Central memory CD8-positive, alpha-beta T cell (primary cell): ENCODE data around the gene NAXE.
"Not testable (repeated sequence)": the region's sequence is repeated elsewhere in the genome, so short reads cannot be mapped to it uniquely, and the experiment has no call there.

Source experiments
- ATAC-seq: fragments of 150-1000 bp; cut with Tn5 transposase; replicated peaks from 2 replicates; pipeline ENCODE4 v1.10.0; 2022; ENCODE audit warnings: mild to moderate bottlenecking, moderate FRiP score, moderate number of reproducible peaks; ENCODE audit not compliant: poor library complexity, severe bottlenecking; ENCODE audit errors: extremely low read depth
- DNase-seq, 2 donors: peaks; one replicate each; pipeline ENCODE4 v3.0.0; 2021; ENCODE audit warnings: low spot score in 2 of 2
- H3K27ac Mint-ChIP-seq: one replicate; pipeline ENCODE4 v1.8.0; 2022; ENCODE audit warnings: low read depth, mild to moderate bottlenecking, moderate library complexity, mixed read lengths
- H3K27me3 Mint-ChIP-seq: one replicate; pipeline ENCODE4 v1.8.0; 2022; ENCODE audit warnings: mixed read lengths
- H3K36me3 Mint-ChIP-seq: one replicate; pipeline ENCODE4 v1.8.0; 2022; ENCODE audit warnings: mild to moderate bottlenecking, moderate library complexity, mixed read lengths; ENCODE audit not compliant: insufficient read depth
- H3K4me1 Mint-ChIP-seq: one replicate; pipeline ENCODE4 v1.8.0; 2022; ENCODE audit warnings: mixed read lengths
- H3K4me3 Mint-ChIP-seq: one replicate; pipeline ENCODE4 v1.8.0; 2022; ENCODE audit warnings: mild to moderate bottlenecking, moderate library complexity, mixed read lengths
- H3K9me3 Mint-ChIP-seq: one replicate; pipeline ENCODE4 v1.8.0; 2022; ENCODE audit warnings: mixed read lengths

NAXE gene

DNA sequence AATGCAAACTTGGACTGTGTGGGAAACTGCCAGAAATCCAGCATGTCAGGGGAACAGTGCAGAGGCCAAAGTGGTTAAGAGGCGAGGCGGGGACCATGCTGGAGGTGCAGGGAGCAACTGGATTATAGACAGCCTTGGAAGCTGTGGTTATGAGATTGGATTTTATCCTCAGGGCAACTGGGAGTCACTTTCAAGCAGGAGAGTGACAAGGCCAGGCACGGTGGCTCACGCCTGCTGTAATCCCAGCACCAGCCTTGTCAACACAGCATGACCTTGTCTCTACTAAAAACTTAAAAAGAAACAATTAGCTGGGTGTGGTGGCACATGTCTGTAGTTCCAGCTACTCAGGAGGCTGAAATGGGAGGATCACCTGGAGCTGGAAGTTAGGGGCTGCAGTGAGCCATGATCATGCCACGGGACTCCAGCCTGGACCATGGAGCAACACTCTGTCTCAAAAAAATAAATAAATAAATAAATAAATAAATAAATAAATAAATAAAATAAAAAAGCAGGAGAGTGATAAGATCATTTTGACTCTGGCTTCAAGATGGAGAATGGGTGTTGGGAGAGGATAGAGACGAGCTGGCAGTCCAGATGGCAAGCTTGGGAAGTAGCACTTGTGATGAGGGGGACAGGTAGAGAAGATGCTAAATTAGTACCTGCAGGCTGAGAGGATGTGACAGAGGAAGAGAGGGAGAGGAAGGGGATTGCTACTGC lies 31.2 kb downstream of the NAXE start:
- H3K36me3 Mint-ChIP-seq, result no peaks in the 10 kb centered on the region
- H3K27me3 Mint-ChIP-seq, result peaks cover 86% of the 10 kb centered on the region
- H3K27ac Mint-ChIP-seq, result no peak overlapping the region
- H3K9me3 Mint-ChIP-seq, result no peaks in the 10 kb centered on the region
- no peak for DNase-seq
- peaks cover 7% of the 10 kb centered on the region for H3K4me1 Mint-ChIP-seq
- no peak overlapping the region for H3K4me3 Mint-ChIP-seq
- ATAC-seq, result no peak

DNA sequence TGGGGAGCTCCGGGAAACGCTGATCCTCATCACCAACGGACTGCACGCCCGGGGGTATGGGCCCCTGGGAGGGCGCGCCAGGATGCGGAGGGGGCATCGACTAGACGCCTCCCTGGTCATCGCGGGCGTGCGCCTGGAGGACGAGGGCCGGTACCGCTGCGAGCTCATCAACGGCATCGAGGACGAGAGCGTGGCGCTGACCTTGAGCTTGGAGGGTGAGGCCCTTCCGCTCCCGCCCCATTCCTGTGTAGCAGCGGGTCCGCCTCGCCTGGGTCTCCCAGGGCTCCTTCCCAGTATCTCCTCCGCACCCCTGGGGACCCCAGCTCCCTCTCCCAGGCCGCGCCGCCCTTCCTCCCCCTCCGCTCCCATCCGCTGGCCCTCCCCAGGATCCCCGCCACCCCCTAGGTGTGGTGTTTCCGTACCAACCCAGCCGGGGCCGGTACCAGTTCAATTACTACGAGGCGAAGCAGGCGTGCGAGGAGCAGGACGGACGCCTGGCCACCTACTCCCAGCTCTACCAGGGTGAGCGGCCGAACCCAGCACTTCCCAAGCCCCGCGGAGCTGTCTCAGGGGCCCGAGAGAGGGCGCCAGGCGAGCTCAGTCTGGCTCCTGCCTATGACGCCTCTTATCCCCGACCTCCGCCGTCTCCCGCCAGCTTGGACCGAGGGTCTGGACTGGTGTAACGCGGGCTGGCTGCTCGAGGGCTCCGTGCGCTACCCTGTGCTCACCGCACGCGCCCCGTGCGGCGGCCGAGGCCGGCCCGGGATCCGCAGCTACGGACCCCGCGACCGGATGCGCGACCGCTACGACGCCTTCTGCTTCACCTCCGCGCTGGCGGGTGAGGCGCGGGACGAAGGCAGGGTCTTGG lies 32.6 kb downstream of the NAXE start:
- ATAC-seq, result peak; percentile 48
- no peak overlapping the region for H3K27ac Mint-ChIP-seq
- H3K4me3 Mint-ChIP-seq, result peak overlapping the region; percentile 76
- no peak for DNase-seq
- no peaks in the 10 kb centered on the region for H3K36me3 Mint-ChIP-seq
- H3K27me3 Mint-ChIP-seq, result peaks cover 95% of the 10 kb centered on the region
- H3K9me3 Mint-ChIP-seq, result no peaks in the 10 kb centered on the region
- peaks cover 7% of the 10 kb centered on the region for H3K4me1 Mint-ChIP-seq

DNA sequence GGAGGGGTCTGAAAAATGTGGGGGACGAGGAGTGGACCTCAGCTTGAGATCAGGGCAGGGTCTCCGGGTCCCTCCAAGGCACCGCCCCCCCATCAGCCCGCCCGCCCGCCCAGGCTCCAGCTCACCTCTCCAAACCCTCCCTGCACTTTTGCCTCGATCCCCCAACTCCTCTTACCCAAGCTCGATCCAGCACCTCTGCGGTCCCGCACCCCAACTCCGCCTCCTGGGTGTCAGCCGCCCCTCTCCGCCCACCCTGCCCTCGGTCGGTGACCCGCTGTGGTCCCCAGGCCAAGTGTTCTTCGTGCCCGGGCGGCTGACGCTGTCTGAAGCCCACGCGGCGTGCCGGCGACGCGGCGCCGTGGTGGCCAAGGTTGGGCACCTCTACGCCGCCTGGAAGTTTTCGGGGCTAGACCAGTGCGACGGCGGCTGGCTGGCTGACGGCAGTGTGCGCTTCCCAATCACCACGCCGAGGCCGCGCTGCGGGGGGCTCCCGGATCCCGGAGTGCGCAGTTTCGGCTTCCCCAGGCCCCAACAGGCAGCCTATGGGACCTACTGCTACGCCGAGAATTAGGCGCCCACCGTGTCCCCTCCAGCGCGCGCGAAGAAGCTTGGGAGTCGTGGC lies 33.3 kb downstream of the NAXE start:
- Mint-ChIP-seq H3K36me3 (no peaks in the 10 kb centered on the region), H3K4me3 (peak overlapping the region; percentile 76), H3K9me3 (no peaks in the 10 kb centered on the region), H3K27ac (no peak overlapping the region), H3K4me1 (peaks cover 7% of the 10 kb centered on the region), H3K27me3 (peaks cover 94% of the 10 kb centered on the region)
- no peak for DNase-seq
- ATAC-seq, result no peak

DNA sequence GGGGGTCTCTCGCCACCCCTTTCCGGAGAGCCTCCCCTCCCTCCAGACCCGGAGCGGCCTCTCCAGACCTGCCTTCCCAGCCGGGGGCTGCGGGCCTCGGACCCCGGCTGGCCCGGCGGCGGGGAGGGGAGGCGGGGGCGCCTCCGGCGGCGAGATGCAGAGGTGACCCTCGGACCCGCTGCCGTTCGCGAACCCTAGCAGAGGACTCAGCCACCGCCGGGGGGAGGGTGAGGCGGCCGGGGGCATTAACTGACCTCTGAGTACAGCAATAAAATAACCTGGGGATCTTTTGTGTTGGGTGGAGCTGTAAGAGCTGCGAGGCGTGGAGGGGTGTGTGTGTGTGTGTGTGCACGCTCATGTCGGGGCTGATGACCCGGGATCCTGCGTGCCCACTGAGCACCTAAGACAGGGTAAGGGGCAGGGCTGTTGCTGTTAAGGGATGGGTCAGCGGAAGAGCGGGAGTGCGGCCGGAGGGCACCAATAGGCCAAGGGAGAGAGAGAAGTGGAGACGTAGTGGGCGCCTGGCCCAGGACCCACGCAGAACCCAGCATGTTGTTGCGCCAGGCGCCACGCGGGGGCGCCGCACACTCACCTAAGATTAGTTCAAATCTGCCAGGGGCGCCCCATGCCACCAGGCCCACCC lies 34.0 kb downstream of the NAXE start:
- Mint-ChIP-seq H3K27ac (no peak overlapping the region), H3K4me3 (peak overlapping the region; percentile 76), H3K27me3 (peaks cover 88% of the 10 kb centered on the region), H3K36me3 (no peaks in the 10 kb centered on the region), H3K9me3 (no peaks in the 10 kb centered on the region), H3K4me1 (peaks cover 7% of the 10 kb centered on the region)
- ATAC-seq (peak; percentile 61), DNase-seq (peak; percentile 38 to 56)

DNA sequence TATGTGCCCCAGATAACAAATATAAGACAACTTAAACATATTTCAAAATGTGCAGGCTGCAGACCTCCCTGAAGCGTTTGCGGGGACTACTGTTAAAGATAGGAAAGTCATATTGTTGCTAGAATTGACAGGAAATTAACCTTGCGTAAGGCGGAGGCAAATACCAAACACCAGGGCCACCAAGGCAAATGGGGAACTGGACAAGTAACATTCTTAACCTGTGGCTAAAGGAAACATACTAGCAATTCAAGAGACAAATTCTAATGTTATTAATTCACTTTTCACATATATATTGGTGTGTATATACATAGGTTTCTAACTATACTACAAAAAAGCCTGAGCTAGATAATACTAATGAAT lies 34.5 kb downstream of the NAXE start:
- ATAC-seq, result no peak
- peaks cover 88% of the 10 kb centered on the region for H3K27me3 Mint-ChIP-seq
- no peak for DNase-seq
- no peaks in the 10 kb centered on the region for H3K36me3 Mint-ChIP-seq
- H3K9me3 Mint-ChIP-seq, result no peaks in the 10 kb centered on the region
- H3K4me3 Mint-ChIP-seq, result peak overlapping the region; percentile 76
- peaks cover 7% of the 10 kb centered on the region for H3K4me1 Mint-ChIP-seq
- no peak overlapping the region for H3K27ac Mint-ChIP-seq

DNA sequence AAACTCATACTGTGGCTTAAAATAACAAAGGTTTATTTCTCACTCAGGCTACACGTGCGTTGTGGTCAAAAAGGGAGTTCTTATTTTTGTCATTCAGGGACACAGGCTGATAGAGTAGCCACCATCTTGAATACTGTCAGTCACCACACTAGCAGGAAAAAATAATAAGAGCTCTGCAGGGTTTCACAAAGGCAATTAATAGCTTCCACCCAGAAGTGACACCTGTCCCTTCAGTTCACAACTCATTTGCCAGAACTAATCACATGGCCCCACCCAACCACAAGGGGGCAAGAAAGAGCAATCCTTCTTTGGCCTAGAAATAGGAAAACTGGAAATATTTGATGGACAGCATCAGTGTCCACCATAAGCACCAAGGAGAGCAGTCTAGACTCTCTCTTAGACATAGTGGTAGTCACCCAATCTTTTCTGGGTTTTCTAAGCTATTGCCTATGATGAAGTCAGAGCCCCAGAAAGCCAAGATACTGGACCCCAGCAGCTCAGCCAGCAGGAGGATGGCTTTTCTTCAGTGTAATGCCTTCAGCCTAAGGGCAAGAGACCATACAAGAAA lies 35.8 kb downstream of the NAXE start:
- peaks cover 88% of the 10 kb centered on the region for H3K27me3 Mint-ChIP-seq

DNA sequence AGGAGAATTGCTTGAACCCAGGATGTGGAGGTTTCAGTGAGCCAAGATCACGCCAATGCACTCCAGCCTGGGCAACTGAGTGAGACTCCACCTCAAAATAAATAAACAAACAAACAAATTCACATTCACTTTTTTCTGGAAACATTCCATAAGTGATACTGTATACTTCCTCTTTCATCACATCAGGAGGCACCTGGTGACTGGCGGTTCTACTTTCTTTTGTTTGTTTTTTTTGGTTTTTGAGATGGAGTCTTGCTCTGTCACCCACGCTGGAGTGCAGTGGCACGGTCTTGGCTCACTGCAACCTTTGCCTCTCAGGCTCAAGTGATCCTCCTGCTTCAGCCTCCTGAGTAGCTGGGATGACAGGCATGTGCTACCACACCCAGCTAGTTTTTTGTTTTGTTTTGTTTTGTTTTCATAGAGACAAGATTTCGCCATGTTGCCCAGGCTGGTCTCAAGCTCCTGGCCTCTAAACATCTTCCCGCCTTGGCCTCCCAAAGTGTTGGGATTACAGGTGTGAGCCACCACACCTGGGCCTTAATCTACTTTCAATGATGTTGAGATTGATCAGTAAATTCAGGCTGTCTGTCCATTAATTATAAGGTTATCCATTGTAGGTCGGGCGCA lies 38.4 kb downstream of the NAXE start:
- ATAC-seq, result no peak
- H3K4me3 Mint-ChIP-seq, result no peak overlapping the region
- no peaks in the 10 kb centered on the region for H3K9me3 Mint-ChIP-seq
- peaks cover 7% of the 10 kb centered on the region for H3K4me1 Mint-ChIP-seq
- H3K36me3 Mint-ChIP-seq, result no peaks in the 10 kb centered on the region
- no peak overlapping the region for H3K27ac Mint-ChIP-seq
- peaks cover 91% of the 10 kb centered on the region for H3K27me3 Mint-ChIP-seq
- no peak for DNase-seq

More for the DNA sequence above, 35.8 kb downstream of the NAXE start:
- ATAC-seq, result no peak
- no peaks in the 10 kb centered on the region for H3K36me3 Mint-ChIP-seq
- no peaks in the 10 kb centered on the region for H3K9me3 Mint-ChIP-seq
- DNase-seq, result no peak
- no peak overlapping the region for H3K4me3 Mint-ChIP-seq
- peaks cover 7% of the 10 kb centered on the region for H3K4me1 Mint-ChIP-seq
- no peak overlapping the region for H3K27ac Mint-ChIP-seq

DNA sequence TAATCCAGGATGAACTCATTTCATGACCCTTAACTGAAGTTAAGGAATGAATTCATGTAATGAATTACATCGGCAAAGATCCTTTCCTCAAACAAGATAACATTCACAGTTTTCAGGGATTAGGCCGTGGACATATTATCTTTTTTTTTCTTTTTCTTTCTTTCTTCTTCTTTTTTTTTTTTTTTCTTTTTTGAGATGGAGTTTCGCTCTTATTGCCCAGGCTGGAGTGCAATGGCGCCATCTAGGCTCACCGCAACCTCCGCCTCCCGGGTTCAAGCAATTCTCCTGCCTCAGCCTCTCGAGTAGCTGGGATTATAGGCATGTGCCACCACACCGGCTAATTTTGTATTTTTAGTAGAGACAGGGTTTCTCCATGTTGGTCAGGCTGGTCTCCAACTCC lies 39.6 kb downstream of the NAXE start:
- Mint-ChIP-seq H3K27ac (peak overlapping the region; percentile 38), H3K27me3 (peaks cover 92% of the 10 kb centered on the region)
- not testable (repeated sequence) for H3K36me3 Mint-ChIP-seq, H3K9me3 Mint-ChIP-seq, H3K4me3 Mint-ChIP-seq, ATAC-seq, H3K4me1 Mint-ChIP-seq, DNase-seq

DNA sequence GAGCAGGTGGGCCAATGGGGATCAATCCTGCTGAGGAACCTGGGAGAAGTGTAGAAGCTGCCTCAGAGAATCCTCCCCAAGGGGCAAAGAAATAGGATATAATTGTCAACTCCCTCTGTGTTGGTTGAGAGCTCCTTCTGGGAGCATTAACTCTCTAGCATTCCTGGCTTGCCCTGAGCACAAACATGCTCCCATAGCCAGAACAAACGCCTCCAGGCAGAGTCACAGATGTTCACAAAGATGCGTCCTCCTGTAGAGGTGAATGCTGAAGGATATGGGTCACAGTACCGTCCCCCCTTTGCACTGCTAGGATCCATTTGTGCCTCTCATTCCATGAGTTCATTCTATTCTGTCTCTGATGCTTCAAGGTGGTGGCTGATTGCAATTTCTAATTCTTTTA lies 40.8 kb downstream of the NAXE start:
- Mint-ChIP-seq H3K27ac (no peak overlapping the region), H3K4me1 (no peaks in the 10 kb centered on the region), H3K36me3 (no peaks in the 10 kb centered on the region), H3K4me3 (no peak overlapping the region), H3K27me3 (peaks cover 89% of the 10 kb centered on the region), H3K9me3 (no peaks in the 10 kb centered on the region)
- DNase-seq, result no peak
- ATAC-seq, result no peak

DNA sequence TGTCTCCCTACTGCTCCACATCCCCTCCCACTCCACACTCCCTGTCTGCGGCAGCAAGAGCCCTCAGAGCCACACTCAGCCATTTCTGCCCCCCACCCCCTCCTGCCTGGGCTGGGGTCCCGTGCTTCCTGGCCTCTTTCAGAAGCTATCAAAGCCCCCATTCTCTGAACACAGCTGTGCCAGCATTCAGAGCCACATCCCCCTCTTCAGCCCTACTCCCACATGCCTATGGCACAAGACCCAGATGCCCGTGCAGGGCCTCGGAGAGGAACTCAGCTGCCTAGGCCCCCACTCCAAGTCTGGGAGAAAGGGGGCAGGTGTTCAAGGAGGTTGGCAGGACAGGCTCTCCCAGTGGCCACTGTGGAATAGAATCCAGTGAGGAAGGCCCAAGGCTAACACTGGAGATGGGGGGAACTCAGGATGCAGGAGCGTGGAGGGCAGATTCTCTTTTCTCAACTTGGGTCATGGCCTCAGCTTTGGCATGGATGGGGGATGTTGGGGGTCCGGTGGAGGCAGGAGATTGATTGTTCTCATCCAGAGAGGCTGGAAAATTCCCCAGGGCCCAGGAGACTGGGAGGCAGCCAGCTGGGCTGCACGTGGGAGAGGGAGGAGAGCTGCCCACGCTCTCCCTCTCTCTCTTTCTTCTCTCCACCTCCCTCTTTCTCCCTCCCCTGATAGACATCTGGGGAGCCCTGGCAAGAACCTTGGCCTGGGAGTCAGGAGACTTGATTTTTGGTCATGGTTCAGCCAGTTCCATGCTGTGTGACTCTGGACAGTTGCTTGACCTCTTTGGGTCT lies 46.8 kb downstream of the NAXE start:
- DNase-seq (no peak), ATAC-seq (no peak)
- H3K36me3 Mint-ChIP-seq, result no peaks in the 10 kb centered on the region
- H3K4me3 Mint-ChIP-seq, result no peak overlapping the region
- no peaks in the 10 kb centered on the region for H3K9me3 Mint-ChIP-seq
- no peak overlapping the region for H3K27ac Mint-ChIP-seq
- peaks cover 96% of the 10 kb centered on the region for H3K27me3 Mint-ChIP-seq
- H3K4me1 Mint-ChIP-seq, result peaks cover 14% of the 10 kb centered on the region

DNA sequence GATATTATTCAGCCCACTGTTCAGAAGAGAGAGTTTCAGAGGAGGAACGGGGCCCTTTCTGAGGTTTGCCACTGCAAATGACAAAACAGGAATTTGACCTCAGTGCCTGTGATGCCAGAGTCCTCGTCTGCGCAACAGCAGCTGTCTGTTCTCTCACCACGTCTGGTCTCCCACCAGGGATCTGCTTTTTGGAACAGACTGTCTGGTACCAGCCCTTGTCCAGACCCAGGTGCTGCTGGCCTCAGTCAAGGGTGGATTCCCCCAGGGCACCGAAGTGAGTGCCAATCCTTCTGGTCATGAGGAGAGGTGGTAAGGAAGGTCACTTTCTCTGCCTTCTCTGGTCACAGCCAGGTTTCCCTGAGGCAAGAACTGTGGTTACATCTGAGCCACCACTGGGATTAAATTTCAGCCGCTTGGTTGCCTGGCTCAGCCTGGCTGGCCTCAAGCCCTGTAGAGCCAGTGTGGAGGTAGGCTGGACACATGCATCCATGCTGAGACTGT lies 48.1 kb downstream of the NAXE start:
- no peak for DNase-seq
- H3K27me3 Mint-ChIP-seq, result peaks cover 95% of the 10 kb centered on the region
- no peak overlapping the region for H3K4me3 Mint-ChIP-seq
- peaks cover 20% of the 10 kb centered on the region for H3K4me1 Mint-ChIP-seq
- H3K9me3 Mint-ChIP-seq, result no peaks in the 10 kb centered on the region
- H3K27ac Mint-ChIP-seq, result no peak overlapping the region
- peaks cover 2% of the 10 kb centered on the region for H3K36me3 Mint-ChIP-seq
- no peak for ATAC-seq
